IMR-90 (cell line): ENCODE results near the gene LGI4. TPM values are rescaled to one million over a fixed set of nuclear protein-coding genes. Genes with fewer than 3 reads are reported as not detected.

Experiments
- ATAC-seq: fragments of 200-7000 bp; cut with Tn5 transposase; 2 replicates; pipeline ENCODE4 v1.9.1; 2020; ENCODE audit warnings: low read depth, mild to moderate bottlenecking, moderate library complexity
- BruUV-seq: library from RNA; stranded (reverse); fragments of 400-500 nt; replicated peaks from 2 replicates; lab custom pipeline; 2021; lab: Mats Ljungman, UMichigan
- CTCF ChIA-PET: fragments of 300-600 bp; formaldehyde crosslinking; extraction: SDS; loops from one replicate; lab custom pipeline; 2021; ENCODE audit warnings: antibody characterized with exemption; lab: Yijun Ruan, JAX
- POLR2A ChIA-PET: fragments of 300-600 bp; sonication (Branson Sonifier 250); formaldehyde crosslinking; loops from one replicate; lab custom pipeline; 2022; ENCODE audit warnings: antibody characterized with exemption; ENCODE audit not compliant: unreplicated experiment; lab: Charles Lee
- DNase-seq: peaks from one replicate; pipeline ENCODE4 v3.0.0; 2013
- H2AFZ ChIP-seq: replicated peaks from 2 replicates; pipeline ENCODE3; 2013; ENCODE audit warnings: low read length, mild to moderate bottlenecking; ENCODE audit not compliant: poor library complexity
- H2AK5ac ChIP-seq: 2 replicates; pipeline ENCODE4 v1.6.1; 2013; ENCODE audit warnings: low read depth, low read length, inconsistent platforms
- H2AK9ac ChIP-seq: replicated peaks from 2 replicates; pipeline ENCODE3; 2013; ENCODE audit warnings: mild to moderate bottlenecking, low read depth, low read length, moderate library complexity; ENCODE audit not compliant: poor library complexity
- H2BK120ac ChIP-seq: 2 replicates; pipeline ENCODE4 v1.6.1; 2013; ENCODE audit warnings: low read depth, low read length, inconsistent platforms
- H2BK15ac ChIP-seq: 3 replicates; pipeline ENCODE4 v1.6.1; 2013; ENCODE audit warnings: low read depth, low read length, inconsistent platforms
- H2BK20ac ChIP-seq: 2 replicates; pipeline ENCODE4 v1.6.1; 2013; ENCODE audit warnings: low read depth, mild to moderate bottlenecking, inconsistent platforms, low read length, moderate library complexity
- H2BK5ac ChIP-seq: 2 replicates; pipeline ENCODE4 v1.6.1; 2013; ENCODE audit warnings: mild to moderate bottlenecking, low read depth, low read length, inconsistent platforms; ENCODE audit not compliant: poor library complexity, severe bottlenecking
- H3K14ac ChIP-seq: replicated peaks from 2 replicates; pipeline ENCODE4 v1.6.1; 2013; ENCODE audit warnings: low read depth, low read length, inconsistent platforms
- H3K18ac ChIP-seq: 2 replicates; pipeline ENCODE4 v1.6.1; 2013; ENCODE audit warnings: low read depth, low read length, control low read depth
- H3K23ac ChIP-seq: 2 replicates; pipeline ENCODE4 v1.6.1; 2013; ENCODE audit warnings: low read depth, low read length, inconsistent platforms
- H3K27ac ChIP-seq: 2 replicates; pipeline ENCODE4 v1.5.1; 2013; ENCODE audit warnings: mild to moderate bottlenecking, control low read depth, low read length; ENCODE audit not compliant: insufficient read depth
- H3K27me3 ChIP-seq: 2 replicates; pipeline ENCODE4 v1.6.1; 2013; ENCODE audit warnings: low read length; ENCODE audit not compliant: control insufficient read depth, insufficient read depth
- H3K36me3 ChIP-seq: 2 replicates; pipeline ENCODE4 v1.6.1; 2013; ENCODE audit warnings: low read length, mixed read lengths; ENCODE audit not compliant: control insufficient read depth, insufficient read depth
- H3K4ac ChIP-seq: 2 replicates; pipeline ENCODE4 v1.6.1; 2013; ENCODE audit warnings: low read depth, low read length, inconsistent platforms
- H3K4me1 ChIP-seq: 2 replicates; pipeline ENCODE4 v1.6.1; 2013; ENCODE audit warnings: low read length, mixed read lengths; ENCODE audit not compliant: control insufficient read depth, insufficient read depth
- H3K4me2 ChIP-seq: 2 replicates; pipeline ENCODE4 v1.6.1; 2013; ENCODE audit warnings: low read depth, mild to moderate bottlenecking, control low read depth, low read length, moderate library complexity
- H3K4me3 ChIP-seq: 2 replicates; pipeline ENCODE4 v1.5.1; 2013; ENCODE audit warnings: low read depth, mild to moderate bottlenecking, control low read depth, low read length, moderate library complexity; ENCODE audit not compliant: insufficient read depth
- H3K56ac ChIP-seq: 2 replicates; pipeline ENCODE4 v1.6.1; 2013; ENCODE audit warnings: low read length, inconsistent platforms; ENCODE audit not compliant: insufficient read depth; ENCODE audit errors: extremely low read depth
- H3K79me1 ChIP-seq, 2 experiments: 2 replicates each; pipeline ENCODE4 v1.6.1; 2013; ENCODE audit warnings: low read length in 2 of 2, inconsistent platforms in 1 of 2, low read depth in 1 of 2
- H3K9ac ChIP-seq: 2 replicates; pipeline ENCODE4 v1.6.1; 2013; ENCODE audit warnings: low read depth, low read length, control low read depth
- H3K9me1 ChIP-seq: 2 replicates; pipeline ENCODE4 v1.6.1; 2013; ENCODE audit warnings: low read length, inconsistent platforms; ENCODE audit not compliant: insufficient read depth
- H3K9me3 ChIP-seq: 2 replicates; pipeline ENCODE4 v1.6.1; 2013; ENCODE audit warnings: low read length; ENCODE audit not compliant: control insufficient read depth, insufficient read depth
- H4K20me1 ChIP-seq: 2 replicates; pipeline ENCODE4 v1.6.1; 2013; ENCODE audit warnings: low read length, inconsistent platforms; ENCODE audit not compliant: insufficient read depth
- H4K5ac ChIP-seq: 2 replicates; pipeline ENCODE4 v1.6.1; 2013; ENCODE audit warnings: mild to moderate bottlenecking, low read depth, low read length, control low read depth
- H4K8ac ChIP-seq, 2 experiments: 2 replicates each; pipeline ENCODE4 v1.6.1; 2013; ENCODE audit warnings: low read depth in 2 of 2, low read length in 2 of 2, control low read depth in 1 of 2, inconsistent platforms in 1 of 2
- H4K91ac ChIP-seq: 2 replicates; pipeline ENCODE4 v1.6.1; 2013; ENCODE audit warnings: low read depth, low read length, inconsistent platforms; ENCODE audit not compliant: insufficient read depth
- BHLHE40 ChIP-seq: fragments of 150-350 bp; IDR thresholded peaks from 2 replicates; pipeline ENCODE4 v1.6.1; 2016; ENCODE audit warnings: mild to moderate bottlenecking, low read depth, low read length
- CEBPB ChIP-seq: IDR thresholded peaks from 2 replicates; pipeline ENCODE4 v1.6.1; 2012; ENCODE audit warnings: low read depth, low read length, improper control_type of control experiment
- CHD1 ChIP-seq: IDR thresholded peaks from 2 replicates; pipeline ENCODE4 v1.6.1; 2012; ENCODE audit warnings: low read depth, low read length, improper control_type of control experiment
- CTCF ChIP-seq: conservative IDR thresholded peaks from 2 replicates; pipeline ENCODE4 v1.5.1; 2012; ENCODE audit warnings: mild to moderate bottlenecking, low read depth, low read length, improper control_type of control experiment
- ELK1 ChIP-seq: fragments of 150-350 bp; IDR thresholded peaks from 2 replicates; pipeline ENCODE4 v1.6.1; 2016; ENCODE audit warnings: low read depth, mild to moderate bottlenecking, low read length, moderate library complexity, borderline replicate concordance
- FOS ChIP-seq: fragments of 150-350 bp; IDR thresholded peaks from 2 replicates; pipeline ENCODE4 v1.6.1; 2016; ENCODE audit warnings: low read depth, low read length
- MAFK ChIP-seq: IDR thresholded peaks from 2 replicates; pipeline ENCODE4 v1.6.1; 2012; ENCODE audit warnings: low read depth, low read length, improper control_type of control experiment
- MAZ ChIP-seq: IDR thresholded peaks from 2 replicates; pipeline ENCODE4 v1.6.1; 2012; ENCODE audit warnings: low read depth, mild to moderate bottlenecking, low read length, improper control_type of control experiment, moderate library complexity, borderline replicate concordance
- MXI1 ChIP-seq: IDR thresholded peaks from 2 replicates; pipeline ENCODE4 v1.6.1; 2012; ENCODE audit warnings: low read depth, mild to moderate bottlenecking, low read length, moderate library complexity, borderline replicate concordance
- NFE2L2 ChIP-seq: fragments of 150-350 bp; IDR thresholded peaks from 2 replicates; pipeline ENCODE4 v1.6.1; 2016; ENCODE audit warnings: low read depth, mild to moderate bottlenecking, low read length
- POLR2A ChIP-seq: IDR thresholded peaks from 2 replicates; pipeline ENCODE4 v1.6.1; 2012; ENCODE audit warnings: mild to moderate bottlenecking, low read depth, low read length
- RAD21 ChIP-seq: IDR thresholded peaks from 2 replicates; pipeline ENCODE4 v1.6.1; 2012; ENCODE audit warnings: low read length, improper control_type of control experiment
- RCOR1 ChIP-seq: IDR thresholded peaks from 2 replicates; pipeline ENCODE4 v1.6.1; 2012; ENCODE audit warnings: mild to moderate bottlenecking, low read length, improper control_type of control experiment; ENCODE audit not compliant: insufficient replicate concordance
- RFX5 ChIP-seq: IDR thresholded peaks from 2 replicates; pipeline ENCODE4 v1.8.0; 2012; ENCODE audit warnings: low read depth, mild to moderate bottlenecking, low read length, moderate library complexity
- SMC3 ChIP-seq: fragments of 150-350 bp; IDR thresholded peaks from 2 replicates; pipeline ENCODE4 v1.6.1; 2016; ENCODE audit warnings: low read depth, mild to moderate bottlenecking, antibody characterized with exemption, low read length, moderate library complexity
- USF2 ChIP-seq: fragments of 150-350 bp; IDR thresholded peaks from 2 replicates; pipeline ENCODE4 v1.6.1; 2017; ENCODE audit warnings: mild to moderate bottlenecking, antibody characterized with exemption, low read length, low read depth
- WGBS, 2 experiments: methylation state at CpG; one replicate each; pipeline versions ENCODE4 v1.1.5 to v1.1.7; 2013; ENCODE audit warnings: missing lambda C conversion rate in 2 of 2; ENCODE audit not compliant: insufficient read length in 1 of 2; ENCODE audit errors: extremely low coverage in 2 of 2; 5-methylcytosine and 5-hydroxymethylcytosine counted together
- dilution Hi-C: fragments of 300-500 bp; cut with HindIII; formaldehyde crosslinking; loops from one replicate; pipeline ENCODE4 v1.14.3; 2018; ENCODE audit warnings: low sequenced_read_pairs; ENCODE audit not compliant: unreplicated experiment
- in situ Hi-C: fragments of 300-500 bp; cut with MboI; formaldehyde crosslinking; loops from 3 replicates; pipeline ENCODE4 v1.14.3; 2019; ENCODE audit warnings: low sequenced_read_pairs, inconsistent platforms, mixed read lengths
- intact Hi-C: fragments of 100-400 bp; cut with micrococcal nuclease; formaldehyde crosslinking; loops from 2 replicates; pipeline ENCODE4 v1.10.0; 2022
- polyA plus RNA-seq, 3 experiments: library from polyadenylated mRNA; depleted of rRNA; stranded (reverse); fragments of >200 nt; gene quantifications; 2 replicates each; pipeline ENCODE4 v1.2.3, GENCODE V29; 2012; ENCODE audit warnings: low replicate concordance in 1 of 3
- total RNA-seq: library from RNA; depleted of rRNA; stranded (reverse); fragments of >200 nt; gene quantifications from 2 replicates; pipeline ENCODE4 v1.2.3, GENCODE V29; 2012

LGI4 gene
- total and polyA plus RNA-seq, 2 of the 4 experiments (the other 2 are of a cell fraction), result 0.10 TPM; not detected in 1

GRCh38 chr19:35170359-35171061 is 35.7 kb upstream of the LGI4 start:
- Histone ChIP-seq H4K8ac (no peak overlapping the region), H3K23ac (no peak overlapping the region), H4K20me1 (no peaks in the 10 kb centered on the region), H3K14ac (no peak overlapping the region), H2BK15ac (no peak overlapping the region), H2BK20ac (no peak overlapping the region), H4K5ac (no peak overlapping the region), H3K18ac (no peak overlapping the region), H2AK9ac (no peak overlapping the region), H3K4me2 (no peak overlapping the region), H3K9me3 (peaks cover 11% of the 10 kb centered on the region), H3K36me3 (peaks cover 23% of the 10 kb centered on the region), H3K79me1 (no peaks in the 10 kb centered on the region; a peak in 1 of 4 replicates), H2AK5ac (no peak overlapping the region), H2BK5ac (no peak overlapping the region), H3K27me3 (no peaks in the 10 kb centered on the region), H3K4me1 (no peaks in the 10 kb centered on the region), H3K56ac (no peak overlapping the region), H2AFZ (no peak overlapping the region), H4K91ac (no peak overlapping the region), H3K9ac (no peak overlapping the region), H3K27ac (no peak overlapping the region), H3K4ac (no peak overlapping the region), H3K4me3 (no peak overlapping the region), H3K9me1 (no peaks in the 10 kb centered on the region), H2BK120ac (no peak overlapping the region)
- dilution Hi-C loops (no loop called here), in situ Hi-C loops (no loop called here), intact Hi-C loops (no loop called here)
- no CpG with 5 or more reads among the region's 7 CpGs for WGBS, 2 experiments
- DNase-seq (no peak), ATAC-seq (no peak)
- no TSS peak for BruUV-seq
- POLR2A ChIA-PET, result no interaction called here
- TF ChIP-seq SMC3 (no peak), CEBPB (no peak), CTCF (no peak), RFX5 (no peak), NFE2L2 (no peak), USF2 (no peak), CHD1 (no peak), ELK1 (no peak), POLR2A (no peak), RCOR1 (no peak), MAFK (no peak), FOS (no peak), MAZ (no peak), RAD21 (no peak), BHLHE40 (no peak), MXI1 (no peak)
- CTCF ChIA-PET, result no interaction called here
